ENCODE data around the gene DENND6A. TPM values are rescaled to one million over a fixed set of nuclear protein-coding genes. Genes with fewer than 3 reads are reported as not detected.

DENND6A gene
- total RNA-seq, 2 experiments from 2014 or later, result 13.0 to 16.0 TPM

- CTCF ChIA-PET, result interaction anchor here (0.6 to 1.0 kb wide), 2 partner anchors 20 to 189 kb away, joined by 4 to 5 read pairs; no protein-coding TSS in a partner anchor
- peak; percentile 41 for DNase-seq
- H3K36me3 Mint-ChIP-seq, result peaks cover 20% of the 10 kb centered on the region
- intact Hi-C loops (cut with micrococcal nuclease), result no loop called here
- H3K4me3 Mint-ChIP-seq, result no peak overlapping the region
- H3K4me1 Mint-ChIP-seq (ENCODE audit: low read depth), result peaks cover 36% of the 10 kb centered on the region
- H3K9me3 Mint-ChIP-seq, result no peaks in the 10 kb centered on the region
- peak overlapping the region; percentile 52 for H3K27ac Mint-ChIP-seq
- POLR2A ChIA-PET, result interaction anchor here (0.6 to 1.4 kb wide), 2 partner anchors 9 to 85 kb away, joined by 3 to 6 read pairs; partner anchors contain the start of gene ARF4
- no peaks in the 10 kb centered on the region for H3K27me3 Mint-ChIP-seq
Observed at GRCh38 chr3:57586778-57587177, 106.1 kb downstream of the DENND6A start.

GRCh38 chr3:57583544-57583943 is 109.3 kb downstream of the DENND6A start:
- peaks cover 22% of the 10 kb centered on the region for H3K36me3 Mint-ChIP-seq
- H3K9me3 Mint-ChIP-seq, result no peaks in the 10 kb centered on the region
- POLR2A ChIA-PET, result no interaction called here
- intact Hi-C loops (cut with micrococcal nuclease), result no loop called here
- no peak for DNase-seq
- H3K27me3 Mint-ChIP-seq, result no peaks in the 10 kb centered on the region
- CTCF ChIA-PET, result no interaction called here
- peaks cover 31% of the 10 kb centered on the region for H3K4me1 Mint-ChIP-seq (ENCODE audit: low read depth)
- H3K4me3 Mint-ChIP-seq, result no peak overlapping the region
- H3K27ac Mint-ChIP-seq, result no peak overlapping the region

- ChIA-PET POLR2A (no interaction called here), CTCF (interaction anchor here (1.2 kb wide), 1 partner anchor 15 kb away, joined by 4 read pairs; the partner anchor contains the start of gene ARF4)
- H3K27me3 Mint-ChIP-seq, result no peaks in the 10 kb centered on the region
- H3K27ac Mint-ChIP-seq, result no peak overlapping the region
- peaks cover 29% of the 10 kb centered on the region for H3K4me1 Mint-ChIP-seq (ENCODE audit: low read depth)
- peaks cover 28% of the 10 kb centered on the region for H3K36me3 Mint-ChIP-seq
- intact Hi-C loops (cut with micrococcal nuclease), result no loop called here
- H3K9me3 Mint-ChIP-seq, result no peaks in the 10 kb centered on the region
- no peak for DNase-seq
- no peak overlapping the region for H3K4me3 Mint-ChIP-seq
Observed at GRCh38 chr3:57582474-57583168, 110.3 kb downstream of the DENND6A start.

GRCh38 chr3:57577801-57578200 is 115.1 kb downstream of the DENND6A start:
- intact Hi-C loops (cut with micrococcal nuclease), result no loop called here
- ChIA-PET CTCF (interaction anchor here (1.3 kb wide), 1 partner anchor 19 kb away, joined by 3 read pairs; the partner anchor contains the start of gene ARF4), POLR2A (no interaction called here)
- peak overlapping the region; percentile 38 for H3K27ac Mint-ChIP-seq
- no peak for DNase-seq
- no peaks in the 10 kb centered on the region for H3K27me3 Mint-ChIP-seq
- H3K9me3 Mint-ChIP-seq, result no peaks in the 10 kb centered on the region
- peaks cover 38% of the 10 kb centered on the region for H3K36me3 Mint-ChIP-seq
- H3K4me3 Mint-ChIP-seq, result no peak overlapping the region
- H3K4me1 Mint-ChIP-seq (ENCODE audit: low read depth), result peaks cover 18% of the 10 kb centered on the region

- Mint-ChIP-seq H3K36me3 (peaks cover 43% of the 10 kb centered on the region), H3K4me3 (no peak overlapping the region), H3K27me3 (no peaks in the 10 kb centered on the region), H3K9me3 (no peaks in the 10 kb centered on the region), H3K27ac (peak overlapping the region; percentile 9), H3K4me1 (ENCODE audit: low read depth) (peaks cover 16% of the 10 kb centered on the region)
- ChIA-PET POLR2A (no interaction called here), CTCF (no interaction called here)
- intact Hi-C loops (cut with micrococcal nuclease), result no loop called here
- no peak for DNase-seq
Observed at GRCh38 chr3:57575966-57576626, 116.8 kb downstream of the DENND6A start.

Other genes with a start within 250 kb of the DENND6A start
- under 1 TPM in 1 of 2 experiments, not detected in 1; 0.14 TPM for gene DNAH12, start 148.7 kb downstream of the DENND6A start, total RNA-seq
- gene PDE12, start 136.8 kb downstream of the DENND6A start, total RNA-seq, result 10 to 100 TPM; 20.7 to 21.9 TPM
- gene ARF4, start 95.7 kb downstream of the DENND6A start, total RNA-seq, result 10 to 100 TPM; 66.6 to 68.8 TPM
- 10 to 100 TPM; 42.5 to 43.9 TPM for gene SLMAP, start 63.2 kb upstream of the DENND6A start, total RNA-seq

Data from activated CD4-positive, alpha-beta memory T cell treated with anti-CD3 and anti-CD28 coated beads for 36 hours (primary cell).